Measurements from ENCODE around the gene KCNH3.

- no peak for TF ChIP-seq TAF1 (conservative IDR thresholded peaks at IDR 0.05)
- no peak for TF ChIP-seq CTCF (IDR thresholded peaks at IDR 0.05; ENCODE audit: low read depth, low read length, missing input control)
- TF ChIP-seq HNF4G (IDR thresholded peaks at IDR 0.05), result no peak
Measured at GRCh38 chr12:49587174-49587908, 48.5 kb downstream of the KCNH3 start.
